Esophagus mucosa (tissue), 1 donor: ENCODE data around the gene UTS2R. TPM values are rescaled to one million over a fixed set of nuclear protein-coding genes. Genes with fewer than 3 reads are reported as not detected.
"Not testable (repeated sequence)": the region's sequence is repeated elsewhere in the genome, so short reads cannot be mapped to it uniquely, and the experiment has no call there.

Experiments
- ATAC-seq: fragments of 200-7000 bp; cut with Tn5 transposase; one replicate; pipeline ENCODE4 v1.9.1; 2020
- total RNA-seq: library from RNA; stranded (reverse); gene quantifications from one replicate; pipeline ENCODE4 v1.2.4, GENCODE V29; 2023
- donor health status: DM: yes; HTN: yes; CAD: no.

UTS2R gene
- total RNA-seq, 1 donor from 2014 or later = not detected

GRCh38 chr17:82355770-82356427 is 15.7 kb upstream of the UTS2R start:
- ATAC-seq = peak; percentile 75

- no peak for ATAC-seq
Observed at GRCh38 chr17:82356845-82357355, 14.7 kb upstream of the UTS2R start.

- ATAC-seq = no peak
Observed at GRCh38 chr17:82357394-82357793, 14.2 kb upstream of the UTS2R start.

GRCh38 chr17:82358465-82359350 is 12.9 kb upstream of the UTS2R start, which contains the start of gene TEX19:
Gene TEX19 (plus strand): TSS chr17:82359247. CDS start chr17:82362151, 2,904 bp downstream.
- ATAC-seq = no peak

GRCh38 chr17:82359451-82360074 is 12.0 kb upstream of the UTS2R start:
- not testable (repeated sequence) for ATAC-seq

- ATAC-seq = peak; percentile 7
Observed at GRCh38 chr17:82361885-82362633, 9.5 kb upstream of the UTS2R start.

- ATAC-seq = no peak
Observed at GRCh38 chr17:82365606-82366295, 5.8 kb upstream of the UTS2R start.

- ATAC-seq = peak; percentile 89
Observed at GRCh38 chr17:82366749-82367148, 4.8 kb upstream of the UTS2R start.

- no peak for ATAC-seq
Observed at GRCh38 chr17:82367724-82368524, 3.6 kb upstream of the UTS2R start.

- no peak for ATAC-seq
Observed at GRCh38 chr17:82369211-82369610, 2.4 kb upstream of the UTS2R start.

- ATAC-seq = no peak
Observed at GRCh38 chr17:82370471-82371332, 863 bp upstream of the UTS2R start.

GRCh38 chr17:82372249-82373071 is 895 bp downstream of the UTS2R start:
- no peak for ATAC-seq

- ATAC-seq = not testable (repeated sequence)
Observed at GRCh38 chr17:82373072-82373452, 1.5 kb downstream of the UTS2R start.

GRCh38 chr17:82373731-82374625 is 2.4 kb downstream of the UTS2R start:
- ATAC-seq = no peak

- no peak for ATAC-seq
Observed at GRCh38 chr17:82374626-82375331, 3.2 kb downstream of the UTS2R start.

GRCh38 chr17:82375359-82376041 is 3.9 kb downstream of the UTS2R start:
- ATAC-seq = no peak
